GM12874 (cell line): ENCODE data around the gene SPIRE1.

Experiments used
- CTCF ChIP-seq: IDR thresholded peaks from 2 replicates; pipeline ENCODE4 v1.5.1; 2011; ENCODE audit warnings: low read depth, mild to moderate bottlenecking, control low read depth, low read length, moderate library complexity; ENCODE audit not compliant: insufficient read depth

SPIRE1 gene

GRCh38 chr18:12556946-12557806 lies 100.7 kb downstream of the SPIRE1 start:
- no peak for TF ChIP-seq CTCF

- TF ChIP-seq CTCF: no peak
Observed at GRCh38 chr18:12554796-12555388, 103.0 kb downstream of the SPIRE1 start.

- TF ChIP-seq CTCF: no peak
Observed at GRCh38 chr18:12552879-12553242, 105.0 kb downstream of the SPIRE1 start.

- no peak for TF ChIP-seq CTCF
Observed at GRCh38 chr18:12543697-12544096, 114.2 kb downstream of the SPIRE1 start.

- no peak for TF ChIP-seq CTCF
Observed at GRCh38 chr18:12540751-12541150, 117.2 kb downstream of the SPIRE1 start.

GRCh38 chr18:12534820-12535219 lies 123.1 kb downstream of the SPIRE1 start:
- TF ChIP-seq CTCF: no peak

- TF ChIP-seq CTCF: no peak
Observed at GRCh38 chr18:12532661-12533060, 125.2 kb downstream of the SPIRE1 start.
